GM18861 (cell line): ENCODE data around the gene GHR.

Source experiments
- ATAC-seq: cut with Tn5 transposase; IDR thresholded peaks from one replicate; pipeline ENCODE4 v1.9.1; 2021; ENCODE audit not compliant: unreplicated experiment

Gene GHR

DNA sequence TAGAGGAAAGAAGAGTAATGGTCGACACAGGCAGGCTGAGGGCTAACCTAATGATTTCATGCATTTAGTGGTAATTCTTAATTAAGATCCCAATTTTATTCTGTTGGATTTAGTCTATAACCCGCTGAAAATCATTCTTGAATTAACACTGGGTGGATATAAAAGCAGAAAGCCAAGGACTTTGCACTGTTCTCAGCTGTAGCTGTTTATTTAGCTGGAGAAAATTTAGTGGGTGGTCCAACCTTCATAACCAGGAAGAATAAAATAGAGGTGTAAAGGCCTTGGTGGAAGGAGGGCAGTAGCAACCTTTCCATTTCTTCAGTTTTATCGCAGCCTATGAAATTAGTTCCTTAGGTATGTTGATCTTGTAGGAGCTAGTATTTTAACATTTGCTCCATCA lies 92.3 kb downstream of the GHR start:
- ATAC-seq, result no peak

DNA sequence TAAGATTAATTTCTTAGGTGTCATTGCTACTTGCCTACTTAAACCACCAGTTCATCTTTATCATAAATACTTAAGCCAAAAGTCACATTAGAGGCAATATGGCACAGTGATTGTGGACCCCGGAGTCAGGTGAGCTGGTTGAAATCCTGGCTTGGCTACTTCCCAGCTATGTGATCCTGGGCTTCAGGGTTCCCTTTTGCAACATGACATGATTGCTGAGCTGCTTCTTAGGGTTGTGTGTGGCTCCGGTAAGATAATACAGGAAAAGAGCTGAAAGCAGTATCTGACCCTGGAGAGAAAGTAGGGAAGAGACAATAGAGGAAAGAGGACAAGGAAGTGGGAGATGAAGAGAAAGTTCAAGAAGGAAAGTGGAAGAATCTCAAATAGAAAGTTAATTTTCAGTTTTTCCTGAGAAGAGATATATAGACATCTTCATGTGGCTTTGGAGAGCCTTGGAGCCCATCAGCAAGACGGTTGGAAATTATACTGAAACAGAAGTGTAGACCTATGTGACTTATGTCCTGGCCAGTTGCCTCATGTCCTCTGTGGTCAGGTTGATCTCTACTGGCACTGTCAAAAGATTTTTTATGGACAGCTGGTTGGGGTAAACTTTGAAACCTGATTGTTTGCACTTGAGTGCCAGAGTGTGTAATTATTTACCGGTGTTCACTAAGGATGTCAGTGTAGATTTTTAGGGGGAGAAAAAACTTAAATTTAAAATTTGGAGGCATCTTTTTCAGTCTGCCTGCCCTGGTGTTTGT lies 93.2 kb downstream of the GHR start:
- ATAC-seq, result no peak

GRCh38 chr5:42517164-42517563 lies 93.9 kb downstream of the GHR start:
- no peak for ATAC-seq

GRCh38 chr5:42518595-42519221 lies 95.5 kb downstream of the GHR start:
- no peak for ATAC-seq

DNA sequence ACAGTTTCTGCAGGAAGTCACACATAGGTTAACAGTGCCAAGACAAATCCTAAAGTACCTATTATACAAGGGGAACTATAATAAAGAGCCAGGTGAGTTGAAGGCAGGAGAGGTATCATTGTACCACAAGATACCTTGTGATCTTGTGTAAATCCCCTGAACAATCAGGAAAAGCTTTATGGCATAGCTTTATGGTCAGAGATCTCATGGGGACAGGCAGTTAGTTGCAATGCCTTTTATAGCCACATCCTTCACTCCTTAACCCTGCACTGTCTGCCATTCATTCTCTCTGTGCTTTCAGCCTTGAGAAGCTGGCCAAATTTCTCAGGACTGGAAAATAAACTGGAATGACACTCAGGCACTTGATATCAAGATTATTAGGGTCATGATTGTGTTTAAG lies 97.0 kb downstream of the GHR start:
- no peak for ATAC-seq

DNA sequence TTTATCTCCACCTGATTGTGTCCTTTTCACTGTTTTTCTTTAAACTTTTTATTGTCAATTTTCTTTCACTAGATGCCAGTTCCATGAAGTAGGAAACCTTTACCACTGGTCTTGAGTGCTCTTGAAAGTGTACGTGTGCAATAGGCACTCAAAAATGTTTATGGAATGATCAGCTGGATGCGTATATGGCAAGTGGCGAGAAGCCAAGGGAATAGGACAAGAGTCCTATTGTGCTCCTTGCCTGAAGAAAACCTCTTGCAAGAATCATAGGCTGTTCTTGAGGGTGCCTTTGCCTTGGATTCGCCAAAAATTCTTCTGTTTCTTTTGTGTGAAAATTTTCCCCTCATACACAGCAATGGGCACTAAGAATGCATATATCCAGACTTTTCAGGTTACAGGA lies 97.7 kb downstream of the GHR start:
- ATAC-seq, result no peak

DNA sequence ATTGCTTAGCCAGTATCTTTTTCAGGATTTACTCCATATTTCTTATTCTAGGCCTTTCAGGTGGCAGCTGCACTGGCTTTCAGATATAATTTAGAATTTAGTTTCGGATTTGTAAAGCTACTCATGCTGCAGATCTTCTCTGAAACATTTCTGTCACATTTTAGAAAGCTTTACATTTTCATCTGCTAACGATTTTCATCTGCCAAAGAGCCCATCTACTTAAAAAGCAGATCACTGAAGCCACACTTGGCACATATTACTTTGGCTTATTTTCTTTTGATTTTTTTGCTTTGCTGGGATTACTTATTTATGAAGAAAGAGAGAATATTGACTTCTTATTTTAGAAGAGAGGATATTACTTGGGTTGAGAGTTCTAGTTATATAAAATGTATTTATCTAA lies 98.2 kb downstream of the GHR start:
- ATAC-seq, result no peak

GRCh38 chr5:42522783-42523182 lies 99.5 kb downstream of the GHR start:
- no peak for ATAC-seq

DNA sequence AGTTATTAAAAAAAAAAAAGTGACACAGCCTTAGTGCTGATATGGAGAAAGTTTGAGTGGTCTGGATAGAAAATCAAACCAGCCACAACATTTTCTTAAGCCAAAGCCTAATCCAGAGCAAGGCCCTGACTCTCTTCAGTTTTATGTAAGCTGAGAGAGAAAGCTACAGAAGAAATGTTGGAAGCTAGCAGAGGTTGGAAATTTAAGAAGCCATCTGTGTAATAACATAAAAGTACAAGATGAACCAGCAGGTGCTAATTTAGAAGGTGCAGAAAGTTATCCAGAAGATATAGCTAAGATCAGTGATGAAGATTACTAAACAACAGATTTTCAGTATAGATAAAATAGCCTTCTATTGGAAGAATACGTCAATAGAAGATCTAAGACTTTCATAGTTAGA lies 102.9 kb downstream of the GHR start:
- ATAC-seq, result no peak

DNA sequence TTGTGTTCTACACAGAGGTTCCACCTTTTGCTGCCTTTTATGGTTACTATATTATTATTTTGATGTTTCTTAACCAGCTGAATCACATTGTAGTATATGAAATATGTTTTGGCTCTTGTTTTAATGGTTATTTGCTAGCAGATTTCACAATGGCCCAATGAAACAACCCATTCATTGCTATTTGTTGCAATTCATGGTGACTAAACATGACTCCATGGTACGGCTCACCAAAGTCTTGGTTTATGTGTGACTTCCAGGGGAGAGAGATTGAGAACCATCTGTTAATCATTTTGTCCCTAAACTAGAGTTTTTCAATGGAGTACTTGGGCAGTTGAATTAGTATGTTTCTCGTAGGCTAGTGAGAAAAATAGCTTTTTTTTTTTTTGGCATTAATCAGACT lies 108.4 kb downstream of the GHR start:
- ATAC-seq, result no peak

DNA sequence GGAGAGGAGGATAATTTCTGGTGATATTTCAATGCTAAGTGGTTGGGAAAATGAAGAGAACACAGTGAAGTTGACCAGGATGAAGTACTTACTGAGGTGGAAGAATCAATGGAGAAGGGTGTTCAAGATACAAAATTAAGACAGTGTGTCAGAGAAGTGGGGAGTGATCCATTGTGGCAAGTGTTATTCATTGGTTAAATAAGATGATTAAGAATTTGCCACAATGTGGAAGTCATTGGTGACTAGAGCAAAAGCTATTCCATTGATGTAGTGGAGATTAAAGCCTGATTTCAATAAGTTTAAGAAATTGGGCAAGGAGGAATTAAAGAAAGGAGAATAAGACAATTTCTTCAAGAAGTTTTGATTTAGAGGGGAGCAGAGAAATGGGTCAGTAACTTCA lies 118.9 kb downstream of the GHR start:
- ATAC-seq, result no peak

DNA sequence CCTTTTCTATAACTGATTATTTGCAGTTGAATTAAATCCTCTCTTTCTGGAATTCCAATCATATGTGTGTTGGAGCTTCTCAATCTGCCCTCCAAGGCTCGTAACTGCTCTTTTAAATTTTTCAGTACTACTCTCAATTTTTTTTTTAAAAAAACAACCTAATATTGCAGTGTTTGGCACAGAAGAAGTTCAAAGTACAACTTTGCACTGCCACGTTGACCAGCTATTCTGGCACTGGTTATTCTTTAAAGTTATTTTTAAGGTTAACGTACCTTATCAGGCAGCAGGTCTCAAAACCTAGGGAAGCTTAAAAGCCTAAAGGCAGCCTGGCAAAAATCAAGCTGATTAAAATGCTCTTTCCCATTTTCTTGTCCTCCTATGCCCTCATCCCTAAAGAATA lies 120.5 kb downstream of the GHR start:
- ATAC-seq, result no peak

GRCh38 chr5:42545038-42545437 lies 121.8 kb downstream of the GHR start:
- ATAC-seq, result no peak

DNA sequence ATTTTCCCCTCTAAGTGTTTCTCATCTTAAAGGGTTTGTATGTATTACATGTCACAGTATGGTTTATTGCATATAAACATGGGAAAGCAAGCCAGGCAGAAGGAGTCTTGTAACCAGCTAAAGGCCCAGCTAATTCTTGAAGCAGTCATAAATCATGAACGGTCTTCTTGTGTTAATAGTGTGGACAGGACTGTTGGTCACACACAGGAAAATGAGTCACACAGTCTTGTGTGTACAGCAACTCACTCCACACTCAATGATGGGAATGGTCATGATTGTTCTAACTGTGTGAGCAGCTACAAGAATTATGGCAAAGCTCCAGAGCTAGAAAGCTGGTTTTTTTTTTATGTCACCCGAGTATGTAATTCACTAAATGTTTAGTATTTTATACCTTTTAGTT lies 123.9 kb downstream of the GHR start:
- no peak for ATAC-seq

DNA sequence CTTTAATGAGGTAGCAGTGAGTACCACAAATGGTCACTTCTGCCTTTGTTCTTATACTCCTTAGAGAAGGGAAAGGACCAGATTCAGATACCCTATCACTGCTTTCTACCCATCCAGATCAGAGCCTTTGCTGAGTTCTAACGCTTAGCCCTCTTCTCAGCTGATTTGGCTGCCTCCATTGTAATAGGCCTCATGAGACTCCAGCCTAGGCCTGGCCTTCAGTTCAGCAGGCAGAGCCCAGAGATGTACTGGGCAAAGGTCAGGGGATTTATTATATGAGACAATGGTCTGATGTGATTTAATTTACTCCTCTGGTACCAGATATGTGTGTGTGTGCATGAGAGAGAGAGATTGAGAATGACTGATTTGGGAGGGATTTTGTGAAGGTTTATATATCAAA lies 124.7 kb downstream of the GHR start:
- no peak for ATAC-seq

DNA sequence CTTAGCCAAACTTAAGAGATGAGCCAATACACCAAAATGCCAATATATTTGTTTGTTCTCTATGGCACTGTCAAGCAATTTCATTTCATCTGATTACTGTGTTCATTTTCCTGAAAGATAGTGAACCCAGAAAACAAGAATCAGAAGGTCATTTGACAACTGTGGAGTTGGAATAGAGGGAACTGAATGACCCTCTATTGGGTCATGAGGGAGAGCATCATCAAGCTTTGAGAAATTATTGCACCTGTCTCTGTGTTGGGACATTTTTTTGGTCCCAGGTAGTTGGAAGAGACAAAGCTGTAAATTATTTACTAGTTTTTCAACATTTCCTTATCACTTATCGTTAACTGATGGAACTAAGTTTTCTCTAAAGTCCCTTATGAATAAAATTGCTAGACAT lies 129.4 kb downstream of the GHR start:
- ATAC-seq, result no peak

DNA sequence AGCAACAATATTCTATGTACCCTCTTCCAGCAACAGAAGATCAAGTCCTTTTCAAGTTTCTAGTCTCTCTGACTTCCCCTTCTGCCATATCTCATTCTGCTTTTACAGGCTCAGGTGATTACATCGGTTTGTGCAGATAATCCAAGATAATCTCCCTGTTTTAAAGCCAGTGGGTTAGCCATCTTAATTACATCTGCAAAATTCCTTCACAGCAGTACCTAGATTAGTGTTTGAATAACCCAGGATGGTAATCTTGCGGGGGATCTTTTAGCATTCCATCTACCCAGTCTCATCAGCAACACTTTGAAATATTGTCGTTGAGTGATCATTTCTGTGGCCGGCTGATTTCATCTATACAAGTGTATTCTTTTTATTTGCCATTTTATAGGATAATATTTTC lies 130.2 kb downstream of the GHR start:
- ATAC-seq, result no peak

DNA sequence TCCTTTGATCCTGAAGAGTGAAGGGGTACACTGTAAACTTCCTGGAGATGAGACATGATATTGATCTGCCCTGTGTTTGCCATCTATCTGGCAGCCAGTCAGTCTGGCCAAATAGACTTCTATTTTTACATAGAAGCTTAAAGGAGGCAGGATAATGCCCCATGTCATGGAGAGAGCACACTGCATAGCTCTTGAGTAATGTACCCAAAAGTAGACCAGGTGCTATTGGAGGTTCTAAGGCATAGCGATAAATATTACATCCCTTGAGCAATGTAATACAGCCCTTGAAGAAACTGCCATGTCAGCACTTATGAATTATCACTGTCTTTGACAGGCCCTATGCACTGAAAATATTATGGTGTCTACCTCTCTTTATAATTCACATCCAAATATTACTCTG lies 131.8 kb downstream of the GHR start:
- no peak for ATAC-seq

DNA sequence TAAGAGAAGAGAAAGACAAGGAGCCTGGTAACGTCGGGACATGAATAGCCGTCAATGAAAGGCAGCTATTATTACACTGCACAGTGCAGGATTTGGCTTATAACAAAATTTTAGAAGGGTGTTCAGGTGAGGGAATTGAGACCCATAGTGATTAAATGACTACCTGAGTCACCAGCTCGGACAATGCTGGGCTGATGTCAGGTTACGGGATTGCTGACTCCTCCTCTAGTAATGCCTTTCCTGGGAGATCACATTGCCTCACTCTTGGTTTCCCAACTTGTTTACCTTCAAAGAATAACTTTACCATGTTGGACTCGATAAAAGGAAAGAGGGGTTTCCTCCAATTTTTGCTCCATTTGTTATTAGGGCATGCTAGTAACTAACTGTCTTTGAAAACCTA lies 132.6 kb downstream of the GHR start:
- ATAC-seq, result no peak

DNA sequence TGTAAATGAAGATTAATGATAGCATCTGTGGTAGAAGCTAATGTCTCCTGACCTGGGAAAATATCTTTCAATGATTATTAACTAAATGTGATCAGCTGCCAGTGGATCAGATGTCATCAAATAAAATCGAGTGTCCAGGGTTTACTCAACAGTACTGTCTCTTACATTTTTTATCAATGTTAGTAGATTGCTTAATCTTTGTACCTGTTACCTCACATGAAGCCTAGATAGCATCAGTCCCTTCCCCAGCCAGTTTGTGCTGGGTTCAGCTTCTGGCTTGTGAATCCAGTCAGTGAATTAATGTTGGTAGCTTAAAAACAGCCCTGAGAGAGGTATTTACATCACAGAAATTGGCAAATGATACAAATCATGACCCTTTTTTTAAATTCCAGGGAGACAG lies 134.4 kb downstream of the GHR start:
- ATAC-seq, result no peak

DNA sequence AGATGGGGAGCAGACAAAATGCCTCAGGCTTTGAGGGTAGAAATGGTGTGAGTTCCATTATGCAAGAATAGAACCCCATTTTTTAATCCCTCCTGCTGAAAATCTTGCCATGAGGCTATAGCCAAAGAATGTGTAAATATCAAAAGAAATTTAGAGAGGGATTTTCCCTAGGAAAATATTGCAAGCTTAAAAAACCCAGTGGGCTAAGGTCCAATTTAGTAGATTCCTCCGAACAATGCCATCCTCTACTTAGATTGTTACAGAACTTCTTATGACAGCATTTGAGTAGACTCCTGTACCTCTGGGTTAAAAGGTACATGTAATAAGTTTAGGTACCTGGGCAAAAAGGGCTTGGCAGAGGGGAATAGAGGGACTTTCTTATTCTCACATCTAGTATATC lies 138.4 kb downstream of the GHR start:
- ATAC-seq, result no peak

- ATAC-seq, result no peak
These were observed 141.6 kb downstream of the GHR start for GRCh38 chr5:42564689-42565356.
